ENCODE data around the gene MATK.

DNA sequence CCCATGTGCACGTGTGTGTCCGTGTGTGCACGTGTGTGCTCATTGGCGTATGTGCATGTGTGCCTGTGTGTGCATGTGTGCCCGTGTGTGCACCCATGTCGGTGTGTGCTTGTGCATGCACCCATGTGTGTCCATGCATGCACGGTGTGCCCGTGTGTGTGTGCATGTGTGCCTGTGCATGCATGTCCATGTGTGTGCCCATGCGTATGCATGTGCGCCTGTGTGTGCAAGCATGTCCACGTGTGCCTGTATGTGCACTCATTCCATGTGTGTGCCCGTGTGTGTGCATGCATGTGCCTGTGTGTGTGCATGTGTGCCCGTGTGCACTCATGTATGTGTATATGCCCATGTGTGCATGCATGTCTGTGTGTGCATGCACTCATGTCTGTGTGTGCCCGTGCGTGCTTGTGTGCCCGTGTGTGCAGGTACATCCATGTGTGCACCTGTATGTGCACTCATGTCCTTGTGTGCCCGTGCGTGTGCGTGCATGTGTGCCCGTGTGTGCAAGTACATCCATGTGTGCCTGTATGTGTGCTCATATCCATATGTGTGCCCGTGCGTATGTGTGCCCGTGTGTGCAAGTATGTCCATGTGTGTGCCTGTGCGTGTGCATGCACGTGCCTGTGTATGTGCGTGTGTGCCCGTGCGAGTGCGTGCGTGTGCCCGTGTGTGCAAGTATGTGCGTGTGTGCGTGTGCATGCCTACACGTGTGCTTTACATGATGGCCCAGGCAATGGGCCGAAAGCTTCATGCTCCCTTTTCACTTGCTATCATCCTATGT lies 21.6 kb upstream of the MATK start:
- TF ChIP-seq, protein P1, sequence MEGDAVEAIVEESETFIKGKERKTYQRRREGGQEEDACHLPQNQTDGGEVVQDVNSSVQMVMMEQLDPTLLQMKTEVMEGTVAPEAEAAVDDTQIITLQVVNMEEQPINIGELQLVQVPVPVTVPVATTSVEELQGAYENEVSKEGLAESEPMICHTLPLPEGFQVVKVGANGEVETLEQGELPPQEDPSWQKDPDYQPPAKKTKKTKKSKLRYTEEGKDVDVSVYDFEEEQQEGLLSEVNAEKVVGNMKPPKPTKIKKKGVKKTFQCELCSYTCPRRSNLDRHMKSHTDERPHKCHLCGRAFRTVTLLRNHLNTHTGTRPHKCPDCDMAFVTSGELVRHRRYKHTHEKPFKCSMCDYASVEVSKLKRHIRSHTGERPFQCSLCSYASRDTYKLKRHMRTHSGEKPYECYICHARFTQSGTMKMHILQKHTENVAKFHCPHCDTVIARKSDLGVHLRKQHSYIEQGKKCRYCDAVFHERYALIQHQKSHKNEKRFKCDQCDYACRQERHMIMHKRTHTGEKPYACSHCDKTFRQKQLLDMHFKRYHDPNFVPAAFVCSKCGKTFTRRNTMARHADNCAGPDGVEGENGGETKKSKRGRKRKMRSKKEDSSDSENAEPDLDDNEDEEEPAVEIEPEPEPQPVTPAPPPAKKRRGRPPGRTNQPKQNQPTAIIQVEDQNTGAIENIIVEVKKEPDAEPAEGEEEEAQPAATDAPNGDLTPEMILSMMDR (IDR thresholded peaks at IDR 0.05) = no peak
- no peak for TF ChIP-seq POLR2A (IDR thresholded peaks at IDR 0.05)

All from body of pancreas (tissue), 4 donors.